T-helper 17 cell (primary cell): Measurements from ENCODE around the gene FAM72B. TPM values are rescaled to one million over a fixed set of nuclear protein-coding genes. Genes with fewer than 3 reads are reported as not detected.
"Not testable (repeated sequence)": the region's sequence is repeated elsewhere in the genome, so short reads cannot be mapped to it uniquely, and the experiment has no call there.

Experiments used
- ATAC-seq: fragments of 150-1000 bp; cut with Tn5 transposase; 2 replicates; pipeline ENCODE4 v1.10.0; 2021; ENCODE audit warnings: mild to moderate bottlenecking, moderate library complexity
- DNase-seq, 3 donors: peaks; one replicate each; pipeline versions ENCODE4 v3.0.0 to v3.0.0-alpha.2; 2020 to 2021
- H3K9me3 ChIP-seq: one replicate; pipeline ENCODE4 v1.7.0; 2013; ENCODE audit warnings: low read length, mild to moderate bottlenecking; ENCODE audit not compliant: control insufficient read depth, poor library complexity, severe bottlenecking
- H3K27ac Mint-ChIP-seq: one replicate; pipeline ENCODE4 v1.8.0; 2022; ENCODE audit warnings: mild to moderate bottlenecking, moderate library complexity, mixed read lengths
- H3K27me3 Mint-ChIP-seq: one replicate; pipeline ENCODE4 v1.8.0; 2022; ENCODE audit warnings: mixed read lengths
- H3K36me3 Mint-ChIP-seq: one replicate; pipeline ENCODE4 v1.8.0; 2022; ENCODE audit warnings: low read depth, mixed read lengths
- H3K4me1 Mint-ChIP-seq: one replicate; pipeline ENCODE4 v1.8.0; 2022; ENCODE audit warnings: mild to moderate bottlenecking, mixed read lengths
- H3K4me3 Mint-ChIP-seq: one replicate; pipeline ENCODE4 v1.8.0; 2022; ENCODE audit warnings: mild to moderate bottlenecking, moderate library complexity, mixed read lengths
- total RNA-seq, 4 donors: library from RNA in 2 of 4; stranded (reverse) in 2 of 4; gene quantifications; one replicate each; pipeline ENCODE4 v1.2.3 and lab custom pipeline; 2022 to 2026

The FAM72B gene
- total RNA-seq, 2 donors from 2014 or later = 0.35 to 2.2 TPM

- not testable (repeated sequence) for DNase-seq, H3K27me3 Mint-ChIP-seq, H3K9me3 ChIP-seq, H3K4me1 Mint-ChIP-seq, H3K36me3 Mint-ChIP-seq
- Mint-ChIP-seq H3K27ac (peak overlapping the region; percentile 74), H3K4me3 (peak overlapping the region; percentile 95)
- peak; percentile 1 for ATAC-seq
Measured at GRCh38 chr1:121185140-121185708, 1.1 kb upstream of the FAM72B start.

GRCh38 chr1:121183867-121184266 lies 273 bp downstream of the FAM72B start:
- not testable (repeated sequence) for H3K9me3 ChIP-seq, H3K36me3 Mint-ChIP-seq, ATAC-seq, H3K4me1 Mint-ChIP-seq, H3K27me3 Mint-ChIP-seq, H3K27ac Mint-ChIP-seq
- H3K4me3 Mint-ChIP-seq = peak overlapping the region; percentile 41
- DNase-seq = peak in 1 of 3 donors; percentile 6

GRCh38 chr1:121178197-121178596 lies 5.9 kb downstream of the FAM72B start:
- DNase-seq, H3K4me1 Mint-ChIP-seq, H3K27ac Mint-ChIP-seq, H3K4me3 Mint-ChIP-seq, H3K36me3 Mint-ChIP-seq, H3K27me3 Mint-ChIP-seq, ATAC-seq, H3K9me3 ChIP-seq: not testable (repeated sequence)

- not testable (repeated sequence) for H3K4me1 Mint-ChIP-seq, DNase-seq, H3K27ac Mint-ChIP-seq, H3K36me3 Mint-ChIP-seq, H3K27me3 Mint-ChIP-seq, H3K4me3 Mint-ChIP-seq, H3K9me3 ChIP-seq, ATAC-seq
Measured at GRCh38 chr1:121176649-121177048, 7.5 kb downstream of the FAM72B start.

- not testable (repeated sequence) for H3K36me3 Mint-ChIP-seq, H3K9me3 ChIP-seq, DNase-seq, ATAC-seq, H3K27me3 Mint-ChIP-seq, H3K4me3 Mint-ChIP-seq, H3K27ac Mint-ChIP-seq, H3K4me1 Mint-ChIP-seq
Measured at GRCh38 chr1:121168152-121168668, 15.9 kb downstream of the FAM72B start.

- not testable (repeated sequence) for H3K4me1 Mint-ChIP-seq, DNase-seq, ATAC-seq, H3K4me3 Mint-ChIP-seq, H3K36me3 Mint-ChIP-seq, H3K27ac Mint-ChIP-seq, H3K9me3 ChIP-seq, H3K27me3 Mint-ChIP-seq
Measured at GRCh38 chr1:121167225-121167738, 16.9 kb downstream of the FAM72B start.

GRCh38 chr1:121165296-121165695 lies 18.8 kb downstream of the FAM72B start:
- ATAC-seq, H3K4me1 Mint-ChIP-seq, H3K36me3 Mint-ChIP-seq, DNase-seq, H3K27ac Mint-ChIP-seq, H3K27me3 Mint-ChIP-seq, H3K9me3 ChIP-seq, H3K4me3 Mint-ChIP-seq: not testable (repeated sequence)

- not testable (repeated sequence) for H3K4me1 Mint-ChIP-seq, H3K9me3 ChIP-seq, H3K4me3 Mint-ChIP-seq, H3K27me3 Mint-ChIP-seq, DNase-seq, H3K36me3 Mint-ChIP-seq, ATAC-seq, H3K27ac Mint-ChIP-seq
Measured at GRCh38 chr1:121163850-121164757, 20.0 kb downstream of the FAM72B start.

GRCh38 chr1:121161199-121161901 lies 22.8 kb downstream of the FAM72B start:
- DNase-seq, H3K27ac Mint-ChIP-seq, H3K9me3 ChIP-seq, H3K4me3 Mint-ChIP-seq, H3K27me3 Mint-ChIP-seq, H3K4me1 Mint-ChIP-seq, ATAC-seq, H3K36me3 Mint-ChIP-seq: not testable (repeated sequence)

GRCh38 chr1:121160118-121160517 lies 24.0 kb downstream of the FAM72B start:
- not testable (repeated sequence) for H3K36me3 Mint-ChIP-seq, H3K27ac Mint-ChIP-seq, H3K4me1 Mint-ChIP-seq, ATAC-seq, H3K27me3 Mint-ChIP-seq, DNase-seq, H3K4me3 Mint-ChIP-seq, H3K9me3 ChIP-seq

- H3K36me3 Mint-ChIP-seq, H3K4me1 Mint-ChIP-seq, H3K27ac Mint-ChIP-seq, DNase-seq, H3K27me3 Mint-ChIP-seq, H3K9me3 ChIP-seq, ATAC-seq, H3K4me3 Mint-ChIP-seq: not testable (repeated sequence)
Measured at GRCh38 chr1:121157609-121158008, 26.5 kb downstream of the FAM72B start.

- H3K27me3 Mint-ChIP-seq, H3K27ac Mint-ChIP-seq, H3K9me3 ChIP-seq, H3K36me3 Mint-ChIP-seq, DNase-seq, ATAC-seq, H3K4me1 Mint-ChIP-seq, H3K4me3 Mint-ChIP-seq: not testable (repeated sequence)
Measured at GRCh38 chr1:121156958-121157603, 27.1 kb downstream of the FAM72B start.
